GM19351 (cell line): ENCODE results near the gene CKAP5.
"Not testable (repeated sequence)": the region's sequence is repeated elsewhere in the genome, so short reads cannot be mapped to it uniquely, and the experiment has no call there.

Source experiments
- ATAC-seq: cut with Tn5 transposase; IDR thresholded peaks from one replicate; pipeline ENCODE4 v1.9.1; 2021; ENCODE audit warnings: mild to moderate bottlenecking, moderate library complexity; ENCODE audit not compliant: unreplicated experiment

CKAP5 gene

GRCh38 chr11:46855863-46856262 lies 9.8 kb upstream of the CKAP5 start:
- no peak for ATAC-seq

GRCh38 chr11:46855167-46855566 lies 9.1 kb upstream of the CKAP5 start:
- no peak for ATAC-seq

GRCh38 chr11:46850829-46851380 lies 4.8 kb upstream of the CKAP5 start:
- no peak for ATAC-seq

GRCh38 chr11:46849631-46850030 lies 3.6 kb upstream of the CKAP5 start:
- no peak for ATAC-seq

- peak; percentile 12 for ATAC-seq
These were observed 390 bp upstream of the CKAP5 start for GRCh38 chr11:46846510-46846830.

DNA sequence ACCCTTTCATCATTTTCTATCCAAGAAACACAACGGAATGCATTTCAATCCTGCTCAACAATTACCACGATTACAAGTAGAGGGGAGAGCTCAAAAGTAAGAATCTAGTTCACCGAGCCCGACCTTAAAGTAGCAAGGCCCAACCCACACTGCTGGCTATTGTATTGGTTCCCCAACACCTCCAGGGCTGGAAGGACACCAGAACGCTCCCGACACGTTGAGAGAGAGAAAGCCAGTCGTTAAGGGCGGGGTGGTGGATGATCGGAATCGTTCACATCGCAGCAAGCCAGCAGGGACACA lies 690 bp downstream of the CKAP5 start:
- no peak for ATAC-seq

GRCh38 chr11:46840116-46840515 lies 6.0 kb downstream of the CKAP5 start:
- ATAC-seq: no peak

GRCh38 chr11:46838501-46838900 lies 7.6 kb downstream of the CKAP5 start:
- ATAC-seq: no peak

DNA sequence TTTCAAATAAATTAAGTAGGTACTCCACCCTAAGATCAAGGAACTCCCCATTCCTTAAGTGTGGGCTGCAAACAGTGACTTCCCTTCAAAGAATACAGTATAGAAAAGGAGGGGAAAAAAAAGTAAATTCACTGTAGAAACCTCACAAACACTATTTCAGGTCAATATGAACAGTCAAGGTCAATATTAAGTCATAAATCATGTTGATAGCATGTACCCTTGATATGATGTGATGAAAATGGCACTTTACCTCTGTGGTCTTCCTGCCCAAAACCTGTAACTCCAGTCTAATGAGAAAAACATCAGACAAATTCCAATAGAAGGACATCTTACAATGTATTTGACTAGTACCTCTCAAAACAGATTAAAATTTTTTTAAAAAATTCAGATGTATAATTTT lies 8.2 kb downstream of the CKAP5 start:
- ATAC-seq: no peak

- no peak for ATAC-seq
These were observed 9.2 kb downstream of the CKAP5 start for GRCh38 chr11:46836870-46837269.

DNA sequence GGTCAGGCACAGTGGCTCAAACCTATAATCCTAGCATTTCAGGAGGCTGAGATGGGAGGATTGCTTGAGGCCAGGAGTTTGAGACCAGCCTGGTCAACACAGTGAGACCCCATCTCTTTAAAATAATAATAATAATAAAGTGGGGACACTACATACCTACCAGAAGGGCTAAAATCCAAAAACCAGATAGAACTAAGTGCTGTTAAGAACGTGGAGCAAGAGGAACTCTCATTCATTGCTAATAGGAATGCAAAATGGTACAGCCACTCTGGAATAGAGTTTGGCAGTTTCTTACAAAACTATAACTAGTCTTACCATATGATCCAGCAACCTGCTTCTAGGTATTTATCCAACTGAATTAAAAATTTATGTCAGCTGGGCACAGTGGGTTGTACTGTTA lies 9.6 kb downstream of the CKAP5 start:
- ATAC-seq: no peak

- no peak for ATAC-seq
These were observed 10.2 kb downstream of the CKAP5 start for GRCh38 chr11:46835897-46836296.

DNA sequence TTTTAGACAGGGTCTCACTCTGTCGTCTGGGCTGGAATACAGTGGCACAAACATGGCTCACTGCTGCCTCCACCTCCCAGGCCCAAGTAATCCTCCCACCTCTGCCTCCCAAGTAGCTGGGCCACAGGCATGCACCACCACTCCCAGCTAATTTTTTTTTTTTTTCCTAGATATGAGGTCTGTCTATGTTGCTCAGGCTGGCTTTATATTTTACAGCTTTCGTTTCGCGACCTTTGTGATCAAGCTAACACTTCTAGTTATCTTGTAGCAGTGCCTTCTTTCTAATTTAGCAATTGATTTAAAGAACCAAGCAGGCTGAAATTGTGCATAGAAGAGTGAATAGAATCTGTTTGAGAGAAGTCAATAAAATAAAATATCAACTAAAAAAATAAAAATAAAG lies 11.3 kb downstream of the CKAP5 start:
- no peak for ATAC-seq

- ATAC-seq: no peak
These were observed 13.4 kb downstream of the CKAP5 start for GRCh38 chr11:46832511-46833214.

DNA sequence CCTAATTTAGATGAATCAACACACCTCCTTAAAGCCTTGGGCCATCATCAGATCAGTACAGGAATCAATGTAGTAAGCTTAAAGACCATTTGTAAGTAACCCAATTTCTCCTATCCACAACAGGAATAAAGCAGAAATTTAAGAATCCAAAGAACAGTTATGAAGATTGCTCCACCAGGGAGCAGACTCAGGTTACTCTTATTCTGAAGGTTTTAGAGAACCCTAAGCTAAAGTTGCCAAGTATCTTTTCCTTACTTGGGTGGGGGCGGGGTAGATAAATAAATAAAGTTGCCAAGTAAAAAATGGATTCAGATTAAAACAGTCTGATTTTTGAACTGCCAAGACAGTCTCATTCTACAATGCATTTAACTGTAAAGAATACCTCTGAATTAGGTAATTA lies 18.1 kb downstream of the CKAP5 start:
- ATAC-seq: no peak

DNA sequence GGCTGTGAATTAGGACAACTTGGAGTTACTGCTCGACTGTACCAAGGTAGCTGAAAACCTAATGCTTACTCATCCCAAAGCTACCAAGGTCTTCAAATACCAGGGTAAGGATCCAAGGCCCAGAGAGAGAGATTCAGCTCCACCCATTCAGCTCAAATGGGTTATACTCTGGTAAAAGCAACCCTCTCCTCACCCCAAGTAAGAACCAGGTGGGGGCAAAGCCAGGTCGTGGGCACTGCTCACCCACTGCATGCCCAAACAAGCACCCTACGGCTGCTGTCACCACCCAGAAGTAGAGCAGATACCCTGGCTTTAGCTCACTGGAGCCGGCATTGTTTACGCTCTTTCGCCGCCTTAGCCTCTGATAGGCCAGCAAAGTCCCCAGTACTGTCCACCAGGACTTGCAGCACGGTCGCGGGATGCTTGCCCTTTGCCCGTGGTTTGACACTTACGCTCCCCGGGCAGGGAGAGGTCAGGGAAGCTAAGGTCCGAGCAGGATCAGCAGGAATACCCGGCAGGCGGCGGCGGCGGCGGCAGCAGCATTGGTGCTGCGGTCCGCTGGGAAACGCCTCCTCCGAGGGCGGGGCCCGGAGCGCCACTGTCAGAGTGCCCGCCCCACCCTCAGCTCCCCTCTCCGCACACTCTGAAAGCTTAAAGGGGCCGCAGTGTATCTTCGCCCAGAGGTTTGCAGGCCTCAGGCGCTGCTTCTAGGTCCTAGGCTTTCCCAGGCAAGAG lies 19.6 kb downstream of the CKAP5 start:
- peak; percentile 92 for ATAC-seq

DNA sequence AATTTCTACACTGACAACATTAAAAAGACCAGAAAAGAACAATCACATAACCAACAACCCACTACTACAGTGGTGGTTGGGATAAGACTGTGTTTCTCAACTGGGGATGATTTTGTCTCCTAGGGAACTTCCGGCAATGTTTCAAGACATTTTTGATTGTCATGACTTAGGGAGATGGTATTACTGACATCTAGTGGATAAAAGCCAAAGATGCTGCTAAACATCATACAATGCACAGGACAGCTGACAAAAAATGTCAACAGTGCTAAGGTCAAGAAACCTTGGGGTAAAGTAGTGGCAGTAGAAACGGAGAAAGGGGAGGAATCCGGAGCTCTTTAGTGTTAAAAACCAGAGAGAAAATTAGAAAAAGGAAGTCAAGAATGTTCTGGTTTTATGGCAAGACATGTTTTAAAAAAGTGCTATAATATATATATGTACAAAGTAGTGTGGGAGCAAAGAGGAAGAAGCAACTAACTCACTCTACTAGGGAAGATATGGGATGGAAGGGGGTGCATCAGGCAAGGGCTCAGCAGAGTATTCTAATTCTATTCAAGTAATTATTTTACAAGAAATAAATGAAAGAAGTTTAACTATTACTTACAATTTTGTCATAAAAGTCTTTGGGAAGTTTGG lies 37.2 kb downstream of the CKAP5 start:
- ATAC-seq: no peak

- no peak for ATAC-seq
These were observed 44.2 kb downstream of the CKAP5 start for GRCh38 chr11:46801694-46802470.

DNA sequence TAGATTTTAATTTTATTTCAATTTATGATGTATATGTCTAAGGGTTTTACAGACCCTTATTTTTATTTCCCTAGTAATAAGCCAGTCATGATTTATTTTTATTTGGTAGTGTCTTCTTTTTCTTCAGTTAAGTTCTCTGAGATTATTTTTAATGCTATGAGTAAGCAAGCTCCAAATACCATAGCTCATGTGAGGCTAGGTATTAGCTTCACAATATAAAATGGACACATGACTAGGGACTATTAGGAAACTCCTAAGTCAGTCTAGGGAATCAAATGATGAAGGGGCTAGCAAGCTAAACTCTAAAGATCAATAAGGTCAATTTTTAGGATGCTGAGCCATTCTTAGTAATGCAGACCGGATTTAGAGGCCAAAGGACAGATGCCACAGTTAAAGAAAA lies 45.9 kb downstream of the CKAP5 start:
- ATAC-seq: no peak

DNA sequence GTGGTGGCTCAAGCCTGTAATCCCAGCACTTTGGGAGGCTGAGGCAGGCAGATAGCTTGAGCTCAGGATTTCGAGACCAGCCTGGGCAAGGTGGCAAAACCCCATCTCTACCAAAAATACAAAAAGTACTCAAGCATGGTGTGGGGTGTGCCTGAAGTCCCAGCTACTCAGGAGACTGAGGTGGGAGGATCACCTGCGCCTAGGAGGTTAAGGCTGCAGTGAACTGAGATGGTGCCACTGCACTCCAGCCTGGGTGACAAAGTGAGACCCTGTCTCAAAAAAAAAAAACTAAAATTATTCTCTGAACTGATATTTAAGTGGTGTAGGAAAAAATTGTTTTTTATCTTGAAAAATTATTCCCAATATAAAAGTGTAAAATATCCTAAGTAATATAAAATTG lies 46.4 kb downstream of the CKAP5 start:
- ATAC-seq: not testable (repeated sequence)

GRCh38 chr11:46778416-46778815 lies 67.7 kb downstream of the CKAP5 start:
- no peak for ATAC-seq
